Activated CD4-positive, alpha-beta T cell treated with anti-CD3 and anti-CD28 coated beads, Interleukin-2, amount 50 U/mL, for 24 hours (primary cell): Measurements from ENCODE around the gene NT5C3A.
"Not testable (repeated sequence)": the region's sequence is repeated elsewhere in the genome, so short reads cannot be mapped to it uniquely, and the experiment has no call there.

ENCODE experiments used
- DNase-seq, 2 donors: peaks; one replicate each; pipeline ENCODE4 v3.0.0-alpha.2; 2020; ENCODE audit warnings: low read depth in 1 of 2, low spot score in 1 of 2

The NT5C3A gene

DNA sequence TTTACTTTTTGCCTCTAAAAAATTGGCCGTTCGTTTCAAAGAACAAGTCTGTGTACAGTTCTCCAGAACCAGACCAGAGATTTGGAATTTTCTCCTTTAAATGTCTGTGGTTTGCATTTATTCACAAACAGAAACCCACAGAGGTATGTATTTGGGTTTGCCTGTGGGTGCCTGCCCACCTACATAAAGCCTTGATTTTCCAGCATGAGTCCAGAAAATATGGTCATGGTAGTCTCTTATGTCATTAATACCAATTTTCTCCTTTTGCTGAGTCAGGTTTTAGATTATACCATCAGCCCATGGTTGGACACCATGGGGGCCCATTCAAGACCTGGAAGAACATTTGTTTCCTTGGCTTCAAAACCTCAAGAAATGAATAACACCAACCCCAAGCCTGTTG lies 82.7 kb downstream of the NT5C3A start:
- DNase-seq = not testable (repeated sequence)

DNA sequence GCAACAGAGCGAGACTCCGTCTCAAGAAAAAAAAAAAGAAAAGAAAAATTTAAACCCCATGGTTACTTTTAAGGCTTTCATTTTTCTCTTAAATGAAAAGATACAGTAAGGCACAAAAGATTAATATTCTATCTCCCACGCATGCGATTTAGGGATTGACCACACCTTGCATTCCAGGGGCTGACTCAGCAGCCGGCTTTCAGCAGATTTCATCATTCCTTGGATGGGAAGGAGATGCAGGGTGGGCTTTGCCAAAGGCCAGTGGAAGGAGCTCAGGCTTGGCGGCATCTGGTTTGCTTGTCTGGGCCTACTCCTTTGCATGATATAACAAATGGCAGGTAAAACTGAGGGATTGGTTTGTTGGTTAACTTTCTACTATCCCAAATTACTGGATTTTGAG lies 83.3 kb downstream of the NT5C3A start:
- not testable (repeated sequence) for DNase-seq

DNA sequence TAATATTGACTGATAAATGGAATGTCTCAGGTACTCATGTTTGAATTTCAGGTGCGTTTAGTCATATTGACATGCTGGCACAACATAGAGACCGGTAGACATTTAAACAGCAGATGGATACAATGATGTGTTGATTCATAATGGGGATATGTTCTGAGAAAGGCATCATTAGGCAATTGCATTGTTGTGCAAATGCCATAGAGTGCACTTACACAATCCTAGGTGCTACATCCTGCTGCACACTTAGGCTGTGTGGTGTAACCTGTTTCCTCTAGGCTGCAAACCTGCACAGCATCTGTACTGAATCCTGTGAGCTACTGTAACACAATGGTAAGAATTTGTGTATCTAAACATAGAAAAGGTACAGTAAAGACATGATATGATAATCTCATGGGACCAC lies 85.4 kb downstream of the NT5C3A start:
- DNase-seq = not testable (repeated sequence)

DNA sequence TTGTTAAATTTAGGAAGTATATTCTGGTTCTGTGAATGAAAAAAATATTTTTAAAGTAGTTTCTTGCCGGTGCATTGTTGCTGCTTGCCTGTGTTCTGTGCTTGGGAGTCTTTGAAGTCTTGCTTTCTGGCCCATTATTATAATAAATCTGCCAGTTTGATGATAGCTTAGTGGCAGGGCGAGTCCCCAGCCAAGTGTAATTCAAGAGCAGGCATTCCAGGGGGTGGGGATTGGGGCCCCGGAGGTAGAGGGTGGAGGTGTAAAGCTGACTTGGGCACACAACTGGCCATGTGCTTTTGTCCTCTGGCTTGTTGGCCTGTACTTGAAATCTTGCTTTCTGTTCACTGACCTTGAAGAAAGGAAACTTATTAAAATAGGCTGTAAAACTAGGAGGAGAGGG lies 90.6 kb downstream of the NT5C3A start:
- DNase-seq = not testable (repeated sequence)

DNA sequence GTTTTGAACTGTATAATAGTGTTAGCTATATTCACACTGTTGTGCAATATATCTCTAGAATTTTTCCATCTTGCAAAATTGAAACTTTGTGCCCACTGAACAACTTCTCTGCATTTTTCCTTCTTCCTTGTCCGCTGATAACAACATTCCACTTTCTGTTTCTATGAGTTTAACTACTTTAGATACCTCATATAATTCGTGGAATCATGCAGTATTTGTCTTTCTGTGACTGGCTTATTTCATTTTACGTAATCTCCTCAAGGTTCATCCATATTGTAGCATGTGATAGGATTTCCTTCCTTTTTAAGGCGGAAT lies 95.4 kb downstream of the NT5C3A start:
- DNase-seq = not testable (repeated sequence)

DNA sequence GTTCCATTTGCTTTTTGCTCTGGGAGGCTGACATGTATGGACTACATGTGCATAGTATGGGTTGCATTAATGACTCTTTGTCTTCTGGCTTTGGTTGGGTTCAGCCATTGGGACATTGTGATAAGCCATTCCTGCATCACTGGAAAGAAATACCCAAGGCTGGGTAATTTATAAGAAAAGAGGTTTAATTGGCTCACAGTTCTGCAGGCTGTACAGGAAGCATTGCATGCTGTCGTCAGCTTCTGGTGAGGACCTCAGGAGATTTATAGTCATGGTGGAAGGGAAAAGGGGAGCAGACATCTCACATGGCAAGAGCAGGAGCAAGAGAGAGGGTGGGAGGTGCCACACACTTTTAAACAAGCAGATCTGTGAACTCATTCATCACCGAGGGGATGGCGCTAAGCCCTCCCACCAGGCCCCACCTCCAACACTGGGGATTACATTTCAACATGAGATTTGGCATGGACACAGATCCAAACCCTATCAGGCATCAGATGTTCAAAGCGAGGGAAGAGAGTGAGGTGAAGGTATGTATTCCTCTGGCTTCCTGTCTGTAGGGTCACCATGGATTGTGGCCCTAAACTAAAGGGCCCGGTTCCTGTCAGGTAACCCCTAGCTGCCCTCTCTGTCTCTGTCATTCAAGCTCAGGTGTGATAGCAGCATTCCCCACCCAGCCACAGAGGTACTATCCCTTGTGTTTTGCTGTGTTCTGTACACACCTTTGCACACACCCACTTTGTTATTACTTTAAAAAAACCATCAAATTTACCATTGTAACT lies 95.9 kb downstream of the NT5C3A start:
- not testable (repeated sequence) for DNase-seq

GRCh38 chr7:32964461-32965159 lies 98.0 kb downstream of the NT5C3A start:
- DNase-seq = not testable (repeated sequence)
